ENCODE results near the gene ZSCAN5A.

DNA sequence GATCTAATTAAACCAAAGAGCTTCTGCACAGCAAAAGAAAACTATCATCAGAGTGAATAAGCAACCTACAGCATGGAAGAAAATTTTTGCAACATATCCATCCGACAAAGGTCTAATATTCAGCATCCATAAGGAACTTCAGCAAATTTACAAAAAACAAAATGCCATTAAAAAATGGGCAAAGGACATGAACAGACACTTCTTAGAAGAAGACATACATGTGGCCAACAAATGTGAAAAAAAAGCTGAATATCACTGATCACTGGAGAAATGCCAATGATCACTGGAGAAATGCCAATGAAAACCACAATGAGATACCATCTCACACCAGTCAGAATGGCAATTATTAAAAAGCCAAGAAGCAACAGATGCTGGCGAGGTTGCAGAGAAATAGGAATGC is 46.2 kb upstream of the ZSCAN5A start:
- TF ChIP-seq, protein P1, sequence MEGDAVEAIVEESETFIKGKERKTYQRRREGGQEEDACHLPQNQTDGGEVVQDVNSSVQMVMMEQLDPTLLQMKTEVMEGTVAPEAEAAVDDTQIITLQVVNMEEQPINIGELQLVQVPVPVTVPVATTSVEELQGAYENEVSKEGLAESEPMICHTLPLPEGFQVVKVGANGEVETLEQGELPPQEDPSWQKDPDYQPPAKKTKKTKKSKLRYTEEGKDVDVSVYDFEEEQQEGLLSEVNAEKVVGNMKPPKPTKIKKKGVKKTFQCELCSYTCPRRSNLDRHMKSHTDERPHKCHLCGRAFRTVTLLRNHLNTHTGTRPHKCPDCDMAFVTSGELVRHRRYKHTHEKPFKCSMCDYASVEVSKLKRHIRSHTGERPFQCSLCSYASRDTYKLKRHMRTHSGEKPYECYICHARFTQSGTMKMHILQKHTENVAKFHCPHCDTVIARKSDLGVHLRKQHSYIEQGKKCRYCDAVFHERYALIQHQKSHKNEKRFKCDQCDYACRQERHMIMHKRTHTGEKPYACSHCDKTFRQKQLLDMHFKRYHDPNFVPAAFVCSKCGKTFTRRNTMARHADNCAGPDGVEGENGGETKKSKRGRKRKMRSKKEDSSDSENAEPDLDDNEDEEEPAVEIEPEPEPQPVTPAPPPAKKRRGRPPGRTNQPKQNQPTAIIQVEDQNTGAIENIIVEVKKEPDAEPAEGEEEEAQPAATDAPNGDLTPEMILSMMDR (conservative IDR thresholded peaks at IDR 0.05 in 1 of 2, IDR thresholded peaks at IDR 0.05 in 1 of 2; ENCODE audit: low read depth in 1 of 2, low read length in 2 of 2), result no peak
- TF ChIP-seq EZH2 (IDR thresholded peaks at IDR 0.05; ENCODE audit: low read length, missing control alignments), result no peak
